OCI-LY3 (cell line): ENCODE results near the gene PTPRN2.
"Not testable (repeated sequence)": the region's sequence is repeated elsewhere in the genome, so short reads cannot be mapped to it uniquely, and the experiment has no call there.

ENCODE experiments used
- H2AFZ ChIP-seq: fragments of 200-600, 300-600 bp; shearing (Covaris generic); 2 replicates; pipeline ENCODE4 v1.6.0; 2014; ENCODE audit warnings: antibody characterized with exemption, low read depth, low read length
- H3K27ac ChIP-seq: fragments of 200-600, 300-600 bp; sonication (generic); 2 replicates; pipeline ENCODE4 v1.5.1; 2014; ENCODE audit warnings: mild to moderate bottlenecking, low read length, moderate library complexity, mixed read lengths
- H3K27me3 ChIP-seq: fragments of 200-600, 300-600 bp; sonication (generic); 2 replicates; pipeline ENCODE4 v1.6.1; 2014; ENCODE audit warnings: low read depth, low read length, mixed read lengths
- H3K36me3 ChIP-seq: fragments of 200-600, 300-600 bp; sonication (generic); replicated peaks from 2 replicates; pipeline ENCODE3; 2014; ENCODE audit warnings: low read depth, low read length, mixed read lengths
- H3K4me1 ChIP-seq: fragments of 300-600, 200-600 bp; sonication (generic); 2 replicates; pipeline ENCODE4 v1.6.1; 2014; ENCODE audit warnings: low read length, mixed read lengths
- H3K4me2 ChIP-seq: fragments of 200-600, 300-600 bp; sonication (generic); 2 replicates; pipeline ENCODE4 v1.6.1; 2014; ENCODE audit warnings: low read length, mixed read lengths
- H3K4me3 ChIP-seq: fragments of 300-600, 200-600 bp; sonication (generic); 2 replicates; pipeline ENCODE4 v1.5.1; 2014; ENCODE audit warnings: antibody characterized with exemption, mild to moderate bottlenecking, low read length, moderate library complexity
- H3K79me2 ChIP-seq: fragments of 300-600, 200-600 bp; shearing (Covaris generic); 2 replicates; pipeline ENCODE4 v1.6.1; 2014; ENCODE audit warnings: mild to moderate bottlenecking, low read length, mixed read lengths
- H3K9ac ChIP-seq: fragments of 300-600, 200-600 bp; shearing (Covaris generic); 2 replicates; pipeline ENCODE4 v1.6.0; 2014; ENCODE audit warnings: mild to moderate bottlenecking, low read length, moderate library complexity
- H3K9me3 ChIP-seq: fragments of 200-600, 300-600 bp; shearing (Covaris generic); 2 replicates; pipeline ENCODE4 v1.6.1; 2014; ENCODE audit warnings: low read length, mixed read lengths; ENCODE audit not compliant: insufficient read depth
- H4K20me1 ChIP-seq: fragments of 200-600, 300-600 bp; sonication (generic); 2 replicates; pipeline ENCODE4 v1.6.1; 2016; ENCODE audit warnings: low read length, mixed read lengths; ENCODE audit not compliant: insufficient read depth
- CTCF ChIP-seq: fragments of 200-600, 300-600 bp; sonication (generic); IDR thresholded peaks from 2 replicates; pipeline ENCODE4 v1.5.1; 2014; ENCODE audit warnings: antibody characterized with exemption, low read length, low read depth
- EZH2phosphoT487 ChIP-seq: fragments of 200-600 bp; shearing (Covaris generic); IDR thresholded peaks from 2 replicates; pipeline ENCODE4 v1.6.1; 2018; ENCODE audit warnings: antibody characterized with exemption, mixed run types, low read depth

PTPRN2 gene

GRCh38 chr7:158351051-158351450 is 236.6 kb downstream of the PTPRN2 start:
- no peak overlapping the region for H3K9ac ChIP-seq
- no peak overlapping the region for H2AFZ ChIP-seq
- H3K79me2 ChIP-seq, result no peaks in the 10 kb centered on the region
- no peaks in the 10 kb centered on the region for H3K9me3 ChIP-seq
- no peaks in the 10 kb centered on the region for H3K27me3 ChIP-seq
- no peak overlapping the region for H3K4me3 ChIP-seq
- no peaks in the 10 kb centered on the region for H3K4me1 ChIP-seq
- TF ChIP-seq CTCF, result no peak
- H3K4me2 ChIP-seq, result no peak overlapping the region
- no peaks in the 10 kb centered on the region for H3K36me3 ChIP-seq
- H3K27ac ChIP-seq, result no peak overlapping the region
- H4K20me1 ChIP-seq, result no peaks in the 10 kb centered on the region

DNA sequence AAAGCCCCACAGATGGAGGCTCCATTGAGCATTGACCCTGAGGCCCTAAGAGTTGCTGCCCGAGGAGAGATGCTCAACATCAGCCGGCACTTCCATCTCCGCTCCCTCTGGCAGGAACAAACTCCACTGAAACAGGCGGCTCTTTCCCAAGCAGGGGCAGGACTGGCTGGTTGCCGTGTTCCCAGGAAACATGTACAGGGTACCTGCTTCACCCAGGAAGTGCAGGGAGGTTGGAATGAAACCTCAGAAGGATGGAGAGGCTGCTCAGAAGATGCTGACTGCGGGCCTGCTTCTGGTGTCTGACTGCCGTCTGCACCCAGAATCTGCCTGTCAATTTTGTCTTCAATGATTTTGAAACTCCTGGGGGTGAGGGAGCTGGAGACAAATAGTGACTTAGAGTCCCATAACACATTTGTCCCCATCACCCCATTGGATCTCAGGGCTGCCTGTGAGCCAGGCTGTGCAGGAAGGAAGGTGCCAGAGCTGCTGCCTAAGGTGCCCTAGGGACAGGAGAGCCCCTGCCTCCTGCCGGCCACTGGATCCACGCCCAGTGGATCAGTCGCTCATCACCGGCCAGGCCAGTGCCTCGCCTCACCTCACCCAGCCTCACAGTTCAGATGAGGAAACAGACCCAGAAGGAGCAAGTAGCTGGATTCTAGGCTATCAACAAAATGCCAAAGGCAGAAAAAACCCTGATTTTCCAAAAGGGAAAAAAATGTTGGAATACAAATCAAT is 237.3 kb downstream of the PTPRN2 start:
- H3K4me2 ChIP-seq, result no peak overlapping the region

GRCh38 chr7:158348446-158348845 is 239.2 kb downstream of the PTPRN2 start:
- no peak overlapping the region for H3K4me3 ChIP-seq
- H3K9me3 ChIP-seq, result 0 out of 2 replicates have a peak, but pooled peaks cover 3% of the 10 kb centered on the region
- no peaks in the 10 kb centered on the region for H3K36me3 ChIP-seq
- no peak overlapping the region for H2AFZ ChIP-seq
- H3K4me1 ChIP-seq, result no peaks in the 10 kb centered on the region
- H3K27ac ChIP-seq, result no peak overlapping the region
- no peak overlapping the region for H3K9ac ChIP-seq
- H4K20me1 ChIP-seq, result no peaks in the 10 kb centered on the region
- no peaks in the 10 kb centered on the region for H3K27me3 ChIP-seq
- TF ChIP-seq CTCF (no peak), EZH2phosphoT487 (no peak)
- H3K4me2 ChIP-seq, result no peak overlapping the region
- no peaks in the 10 kb centered on the region for H3K79me2 ChIP-seq

More for the DNA sequence above, 237.3 kb downstream of the PTPRN2 start:
- no peak overlapping the region for H3K4me3 ChIP-seq
- H3K27me3 ChIP-seq, result no peaks in the 10 kb centered on the region
- H3K36me3 ChIP-seq, result no peaks in the 10 kb centered on the region
- no peak overlapping the region for H2AFZ ChIP-seq
- H3K9me3 ChIP-seq, result no peaks in the 10 kb centered on the region
- no peaks in the 10 kb centered on the region for H3K4me1 ChIP-seq
- H3K27ac ChIP-seq, result no peak overlapping the region
- H3K79me2 ChIP-seq, result no peaks in the 10 kb centered on the region
- H4K20me1 ChIP-seq, result no peaks in the 10 kb centered on the region
- H3K9ac ChIP-seq, result no peak overlapping the region
- TF ChIP-seq CTCF (no peak), EZH2phosphoT487 (no peak)

DNA sequence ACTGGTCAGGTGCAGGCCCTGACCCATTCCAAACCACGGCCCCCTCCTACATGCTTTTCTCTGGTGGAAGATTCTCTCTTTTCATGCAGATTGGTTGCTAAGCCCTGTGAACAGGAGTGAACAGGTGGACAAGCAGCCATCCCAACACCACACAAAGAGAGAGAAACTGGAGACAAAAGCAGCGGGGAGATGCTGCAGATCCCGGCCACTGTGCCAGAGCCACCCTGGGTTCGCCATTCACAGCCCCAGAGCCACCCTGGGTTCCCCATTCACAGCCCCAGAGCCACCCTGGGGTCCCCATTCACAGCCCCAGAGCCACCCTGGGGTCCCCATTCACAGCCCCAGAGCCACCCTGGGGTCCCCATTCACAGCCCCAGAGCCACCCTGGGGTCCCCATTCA is 239.6 kb downstream of the PTPRN2 start:
- not testable (repeated sequence) for H3K36me3 ChIP-seq, H2AFZ ChIP-seq, H3K4me2 ChIP-seq, H3K9ac ChIP-seq, H3K9me3 ChIP-seq, H3K27me3 ChIP-seq, H3K4me1 ChIP-seq, H3K4me3 ChIP-seq, H4K20me1 ChIP-seq, H3K27ac ChIP-seq, H3K79me2 ChIP-seq

GRCh38 chr7:158345731-158346130 is 241.9 kb downstream of the PTPRN2 start:
- TF ChIP-seq EZH2phosphoT487, result no peak
- no peak for TF ChIP-seq CTCF
- H4K20me1 ChIP-seq, result no peaks in the 10 kb centered on the region
- H3K27me3 ChIP-seq, result no peaks in the 10 kb centered on the region
- H3K4me3 ChIP-seq, result no peak overlapping the region
- no peaks in the 10 kb centered on the region for H3K36me3 ChIP-seq
- H3K4me2 ChIP-seq, result no peak overlapping the region
- H3K4me1 ChIP-seq, result no peaks in the 10 kb centered on the region
- H3K9me3 ChIP-seq, result 0 out of 2 replicates have a peak, but pooled peaks cover 3% of the 10 kb centered on the region
- H3K79me2 ChIP-seq, result no peaks in the 10 kb centered on the region
- H3K27ac ChIP-seq, result no peak overlapping the region
- H3K9ac ChIP-seq, result no peak overlapping the region
- no peak overlapping the region for H2AFZ ChIP-seq
